ENCODE results near the gene COLEC12. TPM values are rescaled to one million over a fixed set of nuclear protein-coding genes. Genes with fewer than 3 reads are reported as not detected.
"Not testable (repeated sequence)": the region's sequence is repeated elsewhere in the genome, so short reads cannot be mapped to it uniquely, and the experiment has no call there.

Gene COLEC12
- total RNA-seq, 4 donors from 2014 or later: 2.1 to 6.2 (median 5.2) TPM

- Histone ChIP-seq H3K27ac (no peak overlapping the region), H3K36me3 (no peaks in the 10 kb centered on the region), H3K27me3 (no peaks in the 10 kb centered on the region), H3K9me3 (no peaks in the 10 kb centered on the region), H3K4me3 (no peak overlapping the region), H3K4me1 (peaks cover 11% of the 10 kb centered on the region)
- DNase-seq (ENCODE audit: low spot score in 2 of 2): no peak
- no peak for TF ChIP-seq POLR2A (IDR thresholded peaks at IDR 0.05)
- no peak for TF ChIP-seq POLR2AphosphoS5 (IDR thresholded peaks at IDR 0.05)
- no peak for TF ChIP-seq CTCF (IDR thresholded peaks at IDR 0.05)
- no peak for TF ChIP-seq EP300 (IDR thresholded peaks at IDR 0.05)
- 75% methylated on average over 4 of the region's 4 CpGs for WGBS
Measured at GRCh38 chr18:407626-408224, 92.8 kb downstream of the COLEC12 start.

- H3K36me3 ChIP-seq: no peaks in the 10 kb centered on the region
- H3K4me3 ChIP-seq: no peak overlapping the region
- no peak overlapping the region for H3K27ac ChIP-seq
- H3K9me3 ChIP-seq: no peaks in the 10 kb centered on the region
- no peak for DNase-seq (ENCODE audit: low spot score in 2 of 2)
- H3K4me1 ChIP-seq: peaks cover 11% of the 10 kb centered on the region
- WGBS: 85% methylated on average over 3 of the region's 3 CpGs
- TF ChIP-seq POLR2AphosphoS5 (IDR thresholded peaks at IDR 0.05) (no peak), EP300 (IDR thresholded peaks at IDR 0.05) (no peak), CTCF (IDR thresholded peaks at IDR 0.05) (no peak), POLR2A (IDR thresholded peaks at IDR 0.05) (no peak)
- no peaks in the 10 kb centered on the region for H3K27me3 ChIP-seq
Measured at GRCh38 chr18:407191-407590, 93.3 kb downstream of the COLEC12 start.

- Histone ChIP-seq H3K27me3 (no peaks in the 10 kb centered on the region), H3K36me3 (no peaks in the 10 kb centered on the region), H3K4me3 (no peak overlapping the region), H3K4me1 (peaks cover 11% of the 10 kb centered on the region), H3K27ac (no peak overlapping the region), H3K9me3 (no peaks in the 10 kb centered on the region)
- DNase-seq (ENCODE audit: low spot score in 2 of 2): no peak
- TF ChIP-seq POLR2AphosphoS5 (IDR thresholded peaks at IDR 0.05): no peak
- TF ChIP-seq POLR2A (IDR thresholded peaks at IDR 0.05): no peak
- TF ChIP-seq CTCF (IDR thresholded peaks at IDR 0.05): no peak
- TF ChIP-seq EP300 (IDR thresholded peaks at IDR 0.05): no peak
- 94% methylated on average over 6 of the region's 6 CpGs for WGBS
Measured at GRCh38 chr18:406677-407076, 93.8 kb downstream of the COLEC12 start.

GRCh38 chr18:405006-405405, 95.5 kb downstream of the COLEC12 start:
- H3K4me1 ChIP-seq: peaks cover 13% of the 10 kb centered on the region
- 79% methylated on average over 4 of the region's 4 CpGs for WGBS
- H3K27ac ChIP-seq; H3K27me3 ChIP-seq; DNase-seq (ENCODE audit: low spot score in 2 of 2); H3K36me3 ChIP-seq; H3K9me3 ChIP-seq; H3K4me3 ChIP-seq: not testable (repeated sequence)

- H3K4me3 ChIP-seq: no peak overlapping the region
- TF ChIP-seq POLR2AphosphoS5 (IDR thresholded peaks at IDR 0.05) (no peak), POLR2A (IDR thresholded peaks at IDR 0.05) (no peak)
- H3K36me3 ChIP-seq: no peaks in the 10 kb centered on the region
- no peaks in the 10 kb centered on the region for H3K27me3 ChIP-seq
- peaks cover 20% of the 10 kb centered on the region for H3K4me1 ChIP-seq
- no peak for DNase-seq (ENCODE audit: low spot score in 2 of 2)
- 90% methylated on average over 8 of the region's 8 CpGs for WGBS
- H3K9me3 ChIP-seq: no peaks in the 10 kb centered on the region
- H3K27ac ChIP-seq: no peak overlapping the region
Measured at GRCh38 chr18:404061-404636, 96.4 kb downstream of the COLEC12 start.

GRCh38 chr18:402129-402528, 98.4 kb downstream of the COLEC12 start:
- WGBS: 88% methylated on average over 5 of the region's 5 CpGs
- Histone ChIP-seq H3K27me3 (no peaks in the 10 kb centered on the region), H3K9me3 (no peaks in the 10 kb centered on the region), H3K27ac (no peak overlapping the region), H3K4me1 (peaks cover 20% of the 10 kb centered on the region), H3K4me3 (no peak overlapping the region), H3K36me3 (no peaks in the 10 kb centered on the region)
- DNase-seq (ENCODE audit: low spot score in 2 of 2): no peak
- TF ChIP-seq EP300 (IDR thresholded peaks at IDR 0.05) (no peak), CTCF (IDR thresholded peaks at IDR 0.05) (no peak), POLR2A (IDR thresholded peaks at IDR 0.05) (no peak), POLR2AphosphoS5 (IDR thresholded peaks at IDR 0.05) (no peak)
